VCaP (cell line): ENCODE data around the gene ZFP36L2.

Experiments used
- H3K27ac ChIP-seq: fragments of 450-650 bp; 2 replicates; pipeline ENCODE4 v1.5.1; 2017
- CTCF ChIP-seq: fragments of 450-650 bp; conservative IDR thresholded peaks from 2 replicates; pipeline ENCODE4 v1.5.1; 2017; ENCODE audit warnings: mild to moderate bottlenecking, moderate library complexity

The ZFP36L2 gene

GRCh38 chr2:43178602-43179542 lies 47.5 kb downstream of the ZFP36L2 start:
- no peak for TF ChIP-seq CTCF
- no peak overlapping the region for H3K27ac ChIP-seq

- no peak overlapping the region for H3K27ac ChIP-seq
Measured at GRCh38 chr2:43178055-43178598, 48.3 kb downstream of the ZFP36L2 start.

GRCh38 chr2:43176449-43176848 lies 50.0 kb downstream of the ZFP36L2 start:
- TF ChIP-seq CTCF = no peak
- H3K27ac ChIP-seq = no peak overlapping the region

More at GRCh38 chr2:43178055-43178598, 48.3 kb downstream of the ZFP36L2 start:
- TF ChIP-seq CTCF = no peak

GRCh38 chr2:43175876-43176275 lies 50.5 kb downstream of the ZFP36L2 start:
- H3K27ac ChIP-seq = no peak overlapping the region
- no peak for TF ChIP-seq CTCF

- no peak overlapping the region for H3K27ac ChIP-seq
- TF ChIP-seq CTCF = no peak
Measured at GRCh38 chr2:43175020-43175441, 51.4 kb downstream of the ZFP36L2 start.

GRCh38 chr2:43174368-43174916 lies 52.0 kb downstream of the ZFP36L2 start:
- TF ChIP-seq CTCF = no peak
- no peak overlapping the region for H3K27ac ChIP-seq
